ENCODE measurements around the gene REG4.

Gene REG4

GRCh38 chr1:119779869-119780356 lies 31.3 kb downstream of the REG4 start:
- Mint-ChIP-seq H3K9me3 (no peaks in the 10 kb centered on the region), H3K36me3 (ENCODE audit: low read depth) (no peaks in the 10 kb centered on the region), H3K4me1 (ENCODE audit: low read depth) (peaks cover 8% of the 10 kb centered on the region), H3K4me3 (no peak overlapping the region), H3K27me3 (peaks cover 8% of the 10 kb centered on the region), H3K27ac (no peak overlapping the region)
- DNase-seq, result no peak

GRCh38 chr1:119778886-119779560 lies 32.2 kb downstream of the REG4 start:
- Mint-ChIP-seq H3K27me3 (peaks cover 8% of the 10 kb centered on the region), H3K4me3 (no peak overlapping the region), H3K27ac (no peak overlapping the region), H3K36me3 (ENCODE audit: low read depth) (no peaks in the 10 kb centered on the region), H3K4me1 (ENCODE audit: low read depth) (peaks cover 8% of the 10 kb centered on the region), H3K9me3 (no peaks in the 10 kb centered on the region)
- no peak for DNase-seq

GRCh38 chr1:119778359-119778758 lies 32.9 kb downstream of the REG4 start:
- Mint-ChIP-seq H3K36me3 (ENCODE audit: low read depth) (no peaks in the 10 kb centered on the region), H3K27me3 (peaks cover 11% of the 10 kb centered on the region), H3K27ac (no peak overlapping the region)

GRCh38 chr1:119774746-119775490 lies 36.3 kb downstream of the REG4 start:
- peaks cover 5% of the 10 kb centered on the region for H3K27me3 Mint-ChIP-seq
- no peaks in the 10 kb centered on the region for H3K4me1 Mint-ChIP-seq (ENCODE audit: low read depth)
- H3K4me3 Mint-ChIP-seq, result no peak overlapping the region
- H3K36me3 Mint-ChIP-seq (ENCODE audit: low read depth), result no peaks in the 10 kb centered on the region
- no peaks in the 10 kb centered on the region for H3K9me3 Mint-ChIP-seq
- H3K27ac Mint-ChIP-seq, result no peak overlapping the region
- DNase-seq, result no peak

More at GRCh38 chr1:119778359-119778758, 32.9 kb downstream of the REG4 start:
- Mint-ChIP-seq H3K4me3 (no peak overlapping the region), H3K9me3 (no peaks in the 10 kb centered on the region), H3K4me1 (ENCODE audit: low read depth) (peaks cover 3% of the 10 kb centered on the region)
- DNase-seq, result no peak

- no peak for DNase-seq
- Mint-ChIP-seq H3K4me1 (ENCODE audit: low read depth) (no peaks in the 10 kb centered on the region), H3K27ac (no peak overlapping the region), H3K9me3 (no peaks in the 10 kb centered on the region), H3K4me3 (no peak overlapping the region), H3K27me3 (peaks cover 7% of the 10 kb centered on the region), H3K36me3 (ENCODE audit: low read depth) (no peaks in the 10 kb centered on the region)
These were observed 37.5 kb downstream of the REG4 start for GRCh38 chr1:119773711-119774241.

- Mint-ChIP-seq H3K4me1 (ENCODE audit: low read depth) (no peaks in the 10 kb centered on the region), H3K9me3 (no peaks in the 10 kb centered on the region)
These were observed 39.0 kb downstream of the REG4 start for GRCh38 chr1:119772298-119772697.

GRCh38 chr1:119771770-119772169 lies 39.5 kb downstream of the REG4 start:
- no peak overlapping the region for H3K27ac Mint-ChIP-seq
- H3K4me3 Mint-ChIP-seq, result no peak overlapping the region
- peaks cover 22% of the 10 kb centered on the region for H3K27me3 Mint-ChIP-seq
- H3K4me1 Mint-ChIP-seq (ENCODE audit: low read depth), result peaks cover 1% of the 10 kb centered on the region
- no peaks in the 10 kb centered on the region for H3K36me3 Mint-ChIP-seq (ENCODE audit: low read depth)
- H3K9me3 Mint-ChIP-seq, result no peaks in the 10 kb centered on the region
- DNase-seq, result no peak

More at GRCh38 chr1:119772298-119772697, 39.0 kb downstream of the REG4 start:
- DNase-seq, result no peak
- H3K27ac Mint-ChIP-seq, result no peak overlapping the region
- H3K27me3 Mint-ChIP-seq, result peaks cover 17% of the 10 kb centered on the region
- H3K4me3 Mint-ChIP-seq, result no peak overlapping the region
- H3K36me3 Mint-ChIP-seq (ENCODE audit: low read depth), result no peaks in the 10 kb centered on the region

GRCh38 chr1:119771016-119771415 lies 40.2 kb downstream of the REG4 start:
- H3K27ac Mint-ChIP-seq, result no peak overlapping the region
- no peaks in the 10 kb centered on the region for H3K36me3 Mint-ChIP-seq (ENCODE audit: low read depth)
- H3K27me3 Mint-ChIP-seq, result peaks cover 27% of the 10 kb centered on the region
- no peaks in the 10 kb centered on the region for H3K9me3 Mint-ChIP-seq
- no peak for DNase-seq
- no peak overlapping the region for H3K4me3 Mint-ChIP-seq
- H3K4me1 Mint-ChIP-seq (ENCODE audit: low read depth), result peaks cover 1% of the 10 kb centered on the region

GRCh38 chr1:119768778-119769177 lies 42.5 kb downstream of the REG4 start, which contains the start of gene HMGCS2:
TSS of gene HMGCS2 (minus strand) at chr1:119768905. CDS start at chr1:119768844, 61 bp downstream.
- Mint-ChIP-seq H3K27me3 (peaks cover 27% of the 10 kb centered on the region), H3K27ac (no peak within 1 kb of the TSS)

GRCh38 chr1:119767486-119767885 lies 43.8 kb downstream of the REG4 start:
- H3K27me3 Mint-ChIP-seq, result peaks cover 22% of the 10 kb centered on the region
- no peak overlapping the region for H3K27ac Mint-ChIP-seq
- no peak overlapping the region for H3K4me3 Mint-ChIP-seq
- H3K9me3 Mint-ChIP-seq, result no peaks in the 10 kb centered on the region
- H3K36me3 Mint-ChIP-seq (ENCODE audit: low read depth), result no peaks in the 10 kb centered on the region
- DNase-seq, result no peak
- peaks cover 1% of the 10 kb centered on the region for H3K4me1 Mint-ChIP-seq (ENCODE audit: low read depth)

More at GRCh38 chr1:119768778-119769177, 42.5 kb downstream of the REG4 start, which contains the start of gene HMGCS2:
- DNase-seq, result no peak
- no peaks in the 10 kb centered on the region for H3K36me3 Mint-ChIP-seq (ENCODE audit: low read depth)
- H3K4me3 Mint-ChIP-seq, result no peak within 1 kb of the TSS
- peaks cover 1% of the 10 kb centered on the region for H3K4me1 Mint-ChIP-seq (ENCODE audit: low read depth)
- H3K9me3 Mint-ChIP-seq, result no peaks in the 10 kb centered on the region

- H3K27ac Mint-ChIP-seq, result no peak overlapping the region
- H3K9me3 Mint-ChIP-seq, result no peaks in the 10 kb centered on the region
- H3K27me3 Mint-ChIP-seq, result peaks cover 22% of the 10 kb centered on the region
- no peak for DNase-seq
- no peak overlapping the region for H3K4me3 Mint-ChIP-seq
- no peaks in the 10 kb centered on the region for H3K36me3 Mint-ChIP-seq (ENCODE audit: low read depth)
- H3K4me1 Mint-ChIP-seq (ENCODE audit: low read depth), result peaks cover 1% of the 10 kb centered on the region
These were observed 44.9 kb downstream of the REG4 start for GRCh38 chr1:119766374-119766794.

GRCh38 chr1:119764220-119764619 lies 47.0 kb downstream of the REG4 start:
- Mint-ChIP-seq H3K36me3 (ENCODE audit: low read depth) (no peaks in the 10 kb centered on the region), H3K4me1 (ENCODE audit: low read depth) (peaks cover 1% of the 10 kb centered on the region), H3K4me3 (no peak overlapping the region), H3K27ac (no peak overlapping the region), H3K9me3 (no peaks in the 10 kb centered on the region), H3K27me3 (peaks cover 28% of the 10 kb centered on the region)
- DNase-seq, result no peak

GRCh38 chr1:119762953-119763352 lies 48.3 kb downstream of the REG4 start:
- Mint-ChIP-seq H3K27ac (no peak overlapping the region), H3K4me1 (ENCODE audit: low read depth) (peaks cover 1% of the 10 kb centered on the region), H3K9me3 (no peaks in the 10 kb centered on the region), H3K4me3 (no peak overlapping the region), H3K27me3 (peaks cover 18% of the 10 kb centered on the region), H3K36me3 (ENCODE audit: low read depth) (no peaks in the 10 kb centered on the region)
- no peak for DNase-seq

GRCh38 chr1:119762409-119762808 lies 48.9 kb downstream of the REG4 start:
- no peak for DNase-seq

GRCh38 chr1:119758584-119758983 lies 52.7 kb downstream of the REG4 start:
- Mint-ChIP-seq H3K4me3 (no peak overlapping the region), H3K4me1 (ENCODE audit: low read depth) (no peaks in the 10 kb centered on the region), H3K36me3 (ENCODE audit: low read depth) (no peaks in the 10 kb centered on the region), H3K27me3 (peaks cover 6% of the 10 kb centered on the region), H3K27ac (no peak overlapping the region), H3K9me3 (no peaks in the 10 kb centered on the region)
- no peak for DNase-seq

More at GRCh38 chr1:119762409-119762808, 48.9 kb downstream of the REG4 start:
- Mint-ChIP-seq H3K4me3 (no peak overlapping the region), H3K36me3 (ENCODE audit: low read depth) (no peaks in the 10 kb centered on the region), H3K27ac (no peak overlapping the region), H3K27me3 (peaks cover 17% of the 10 kb centered on the region), H3K9me3 (no peaks in the 10 kb centered on the region), H3K4me1 (ENCODE audit: low read depth) (peaks cover 1% of the 10 kb centered on the region)

Measured in activated T-cell treated with anti-CD3 and anti-CD28 coated beads, Interleukin-2, amount 50 U/mL, for 24 hours (primary cell).